ENCODE measurements around the gene PHLPP2. TPM values are rescaled to one million over a fixed set of nuclear protein-coding genes. Genes with fewer than 3 reads are reported as not detected.

Gene PHLPP2
- total RNA-seq, 3 donors from 2014 or later (not counting 1 experiment from before 2014, with no cell fraction given): 6.4 to 9.8 (median 9.2) TPM

DNA sequence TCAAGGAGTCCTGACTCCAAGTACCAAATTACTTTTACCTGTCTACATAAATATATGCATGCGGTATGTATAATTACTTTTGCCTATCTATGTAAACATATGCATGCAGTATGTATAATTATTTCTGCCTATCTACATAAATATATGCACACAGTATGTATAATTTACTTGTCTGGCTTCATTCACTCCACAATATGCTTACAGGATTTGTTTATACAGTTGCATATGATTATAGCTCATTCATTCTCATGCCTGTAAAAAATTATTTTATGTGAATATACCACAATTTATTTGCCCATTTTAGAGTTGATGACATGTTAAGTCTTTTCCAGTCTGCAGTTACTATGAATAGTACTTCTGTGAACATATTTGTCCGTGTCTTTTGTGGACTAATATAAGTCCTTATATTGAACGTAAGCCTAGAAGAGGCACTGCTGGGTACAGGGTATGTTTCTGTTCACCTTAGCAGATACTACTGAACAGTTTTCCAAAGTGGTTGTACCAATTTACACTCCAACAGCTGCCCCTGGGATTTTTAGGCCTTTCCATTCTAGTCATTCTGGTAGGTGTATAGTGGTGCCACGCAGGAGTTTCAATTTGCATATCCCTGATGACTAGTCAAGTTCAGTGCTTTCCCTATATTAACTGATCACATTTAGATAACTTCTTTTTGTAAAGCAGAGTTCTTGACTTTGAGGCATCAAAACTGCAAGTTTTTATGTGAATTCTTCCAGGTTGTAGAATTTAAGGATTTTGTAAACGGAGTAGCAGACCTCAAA lies 51.5 kb downstream of the PHLPP2 start:
- Mint-ChIP-seq H3K27ac (no peak overlapping the region), H3K4me3 (no peak overlapping the region)
- peaks cover 33% of the 10 kb centered on the region for H3K36me3 ChIP-seq (ENCODE audit: control insufficient read depth, insufficient read depth, low read length)

DNA sequence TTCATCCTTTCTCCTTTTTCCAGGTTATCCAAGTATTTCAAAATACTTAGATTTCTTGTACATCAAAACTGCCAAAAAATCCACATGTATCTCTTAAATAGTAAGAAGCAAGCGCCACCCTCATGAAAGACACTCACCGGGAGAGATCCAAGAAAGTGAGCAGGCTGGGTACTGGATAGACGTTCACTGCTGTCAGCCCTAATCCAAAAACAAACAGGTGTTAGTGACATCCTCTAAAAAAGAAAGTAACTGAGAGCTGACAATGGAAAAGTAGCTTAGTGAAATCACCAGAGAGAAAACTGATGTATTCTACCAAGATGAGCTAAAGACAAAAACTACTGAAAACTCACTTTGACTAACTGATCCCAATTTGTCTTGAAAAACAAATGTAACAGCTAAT lies 52.4 kb downstream of the PHLPP2 start:
- H3K4me1 Mint-ChIP-seq: no peaks in the 10 kb centered on the region
- H3K9me3 Mint-ChIP-seq: no peaks in the 10 kb centered on the region
- TF ChIP-seq, protein P1, sequence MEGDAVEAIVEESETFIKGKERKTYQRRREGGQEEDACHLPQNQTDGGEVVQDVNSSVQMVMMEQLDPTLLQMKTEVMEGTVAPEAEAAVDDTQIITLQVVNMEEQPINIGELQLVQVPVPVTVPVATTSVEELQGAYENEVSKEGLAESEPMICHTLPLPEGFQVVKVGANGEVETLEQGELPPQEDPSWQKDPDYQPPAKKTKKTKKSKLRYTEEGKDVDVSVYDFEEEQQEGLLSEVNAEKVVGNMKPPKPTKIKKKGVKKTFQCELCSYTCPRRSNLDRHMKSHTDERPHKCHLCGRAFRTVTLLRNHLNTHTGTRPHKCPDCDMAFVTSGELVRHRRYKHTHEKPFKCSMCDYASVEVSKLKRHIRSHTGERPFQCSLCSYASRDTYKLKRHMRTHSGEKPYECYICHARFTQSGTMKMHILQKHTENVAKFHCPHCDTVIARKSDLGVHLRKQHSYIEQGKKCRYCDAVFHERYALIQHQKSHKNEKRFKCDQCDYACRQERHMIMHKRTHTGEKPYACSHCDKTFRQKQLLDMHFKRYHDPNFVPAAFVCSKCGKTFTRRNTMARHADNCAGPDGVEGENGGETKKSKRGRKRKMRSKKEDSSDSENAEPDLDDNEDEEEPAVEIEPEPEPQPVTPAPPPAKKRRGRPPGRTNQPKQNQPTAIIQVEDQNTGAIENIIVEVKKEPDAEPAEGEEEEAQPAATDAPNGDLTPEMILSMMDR (IDR thresholded peaks at IDR 0.05): no peak
- intact Hi-C loops (cut with micrococcal nuclease): no loop called here
- H3K4me1 ChIP-seq (ENCODE audit: control insufficient read depth, insufficient read depth, low read length): no peaks in the 10 kb centered on the region
- no peak overlapping the region for H3K4me3 Mint-ChIP-seq
- H3K27me3 ChIP-seq (ENCODE audit: control insufficient read depth, insufficient read depth, low read length): no peaks in the 10 kb centered on the region
- H3K9me3 ChIP-seq (ENCODE audit: control insufficient read depth, insufficient read depth, low read length): no peaks in the 10 kb centered on the region
- peaks cover 10% of the 10 kb centered on the region for H3K36me3 Mint-ChIP-seq
- H3K27ac ChIP-seq (ENCODE audit: low read length): no peak overlapping the region
- WGBS (ENCODE audit: insufficient coverage): 92% methylated on average over 3 of the region's 3 CpGs
- H3K27ac Mint-ChIP-seq: no peak overlapping the region
- H3K36me3 ChIP-seq (ENCODE audit: control insufficient read depth, insufficient read depth, low read length): peaks cover 39% of the 10 kb centered on the region
- DNase-seq (no peak), ATAC-seq (no peak)
- no peaks in the 10 kb centered on the region for H3K27me3 Mint-ChIP-seq (ENCODE audit: low read depth in 2 of 2)
- H3K4me3 ChIP-seq (ENCODE audit: low read length): no peak overlapping the region

More for the DNA sequence above, 51.5 kb downstream of the PHLPP2 start:
- no peak for ATAC-seq
- intact Hi-C loops (cut with micrococcal nuclease): no loop called here
- H3K4me3 ChIP-seq (ENCODE audit: low read length): no peak overlapping the region
- Mint-ChIP-seq H3K27me3 (ENCODE audit: low read depth in 2 of 2) (no peaks in the 10 kb centered on the region), H3K9me3 (no peaks in the 10 kb centered on the region), H3K4me1 (no peaks in the 10 kb centered on the region), H3K36me3 (peaks cover 10% of the 10 kb centered on the region)
- H3K9me3 ChIP-seq (ENCODE audit: control insufficient read depth, insufficient read depth, low read length): no peaks in the 10 kb centered on the region
- H3K27ac ChIP-seq (ENCODE audit: low read length): no peak overlapping the region
- DNase-seq: no peak
- WGBS (ENCODE audit: insufficient coverage): 94% methylated on average over 2 of the region's 5 CpGs
- no peaks in the 10 kb centered on the region for H3K4me1 ChIP-seq (ENCODE audit: control insufficient read depth, insufficient read depth, low read length)
- TF ChIP-seq, protein P1 (IDR thresholded peaks at IDR 0.05): no peak
- H3K27me3 ChIP-seq (ENCODE audit: control insufficient read depth, insufficient read depth, low read length): no peaks in the 10 kb centered on the region

DNA sequence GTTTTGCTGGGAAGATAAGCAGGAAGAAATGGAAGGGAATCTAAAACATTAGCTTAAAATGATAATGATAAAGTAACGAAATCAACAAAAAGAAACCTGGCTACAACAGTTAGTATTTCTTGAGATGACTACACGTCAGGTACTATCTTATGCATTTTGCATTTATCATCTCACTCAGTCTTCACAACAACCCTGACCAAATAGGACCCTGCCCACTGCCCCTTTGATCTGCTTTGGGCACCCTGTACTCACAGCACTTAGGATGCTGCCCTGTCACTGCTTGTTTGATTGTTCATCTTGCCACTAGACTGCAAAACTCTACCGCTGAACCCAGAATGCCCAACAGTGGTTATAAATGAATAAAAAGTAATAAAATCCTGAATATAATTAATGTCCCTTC lies 53.3 kb downstream of the PHLPP2 start:
- TF ChIP-seq, protein P1 (IDR thresholded peaks at IDR 0.05): no peak
- Mint-ChIP-seq H3K9me3 (no peaks in the 10 kb centered on the region), H3K27me3 (ENCODE audit: low read depth in 2 of 2) (no peaks in the 10 kb centered on the region), H3K4me3 (no peak overlapping the region), H3K27ac (no peak overlapping the region), H3K4me1 (no peaks in the 10 kb centered on the region), H3K36me3 (peaks cover 10% of the 10 kb centered on the region)
- no peak for ATAC-seq
- DNase-seq: no peak
- 88% methylated on average over 2 of the region's 3 CpGs for WGBS (ENCODE audit: insufficient coverage)
- H3K9me3 ChIP-seq (ENCODE audit: control insufficient read depth, insufficient read depth, low read length): no peaks in the 10 kb centered on the region
- no peaks in the 10 kb centered on the region for H3K4me1 ChIP-seq (ENCODE audit: control insufficient read depth, insufficient read depth, low read length)
- peaks cover 41% of the 10 kb centered on the region for H3K36me3 ChIP-seq (ENCODE audit: control insufficient read depth, insufficient read depth, low read length)
- intact Hi-C loops (cut with micrococcal nuclease): no loop called here
- H3K27ac ChIP-seq (ENCODE audit: low read length): no peak overlapping the region
- no peaks in the 10 kb centered on the region for H3K27me3 ChIP-seq (ENCODE audit: control insufficient read depth, insufficient read depth, low read length)
- H3K4me3 ChIP-seq (ENCODE audit: low read length): no peak overlapping the region

DNA sequence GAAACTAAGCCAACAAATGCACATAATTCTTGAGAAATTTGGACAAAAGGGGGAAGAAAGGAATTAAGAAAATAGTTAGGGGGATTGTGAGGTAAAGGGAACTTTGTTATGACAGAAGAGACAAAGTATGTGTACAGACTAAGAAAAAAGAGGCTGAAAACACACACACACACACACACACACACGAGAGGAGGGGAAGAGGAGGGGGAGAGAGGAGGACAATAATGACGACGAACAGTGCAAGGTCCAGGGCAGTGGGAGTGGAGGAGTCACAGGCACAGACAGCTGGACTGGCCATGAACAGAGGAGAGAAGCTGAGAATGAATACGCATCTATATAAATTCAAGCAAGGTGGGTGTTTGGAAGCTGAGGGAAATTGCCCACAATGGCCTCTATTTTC lies 54.0 kb downstream of the PHLPP2 start:
- intact Hi-C loops (cut with micrococcal nuclease): no loop called here
- Histone ChIP-seq H3K27me3 (ENCODE audit: control insufficient read depth, insufficient read depth, low read length) (no peaks in the 10 kb centered on the region), H3K4me3 (ENCODE audit: low read length) (no peak overlapping the region), H3K4me1 (ENCODE audit: control insufficient read depth, insufficient read depth, low read length) (no peaks in the 10 kb centered on the region), H3K36me3 (ENCODE audit: control insufficient read depth, insufficient read depth, low read length) (peaks cover 37% of the 10 kb centered on the region), H3K27ac (ENCODE audit: low read length) (no peak overlapping the region), H3K9me3 (ENCODE audit: control insufficient read depth, insufficient read depth, low read length) (no peaks in the 10 kb centered on the region)
- no peak overlapping the region for H3K27ac Mint-ChIP-seq
- TF ChIP-seq, protein P1 (IDR thresholded peaks at IDR 0.05): no peak
- DNase-seq (no peak), ATAC-seq (no peak)
- no peaks in the 10 kb centered on the region for H3K9me3 Mint-ChIP-seq
- no peaks in the 10 kb centered on the region for H3K27me3 Mint-ChIP-seq (ENCODE audit: low read depth in 2 of 2)
- no peaks in the 10 kb centered on the region for H3K4me1 Mint-ChIP-seq
- peaks cover 10% of the 10 kb centered on the region for H3K36me3 Mint-ChIP-seq
- H3K4me3 Mint-ChIP-seq: no peak overlapping the region
- whole genome bisulfite sequencing (ENCODE audit: insufficient coverage): 93% methylated on average over 3 of the region's 4 CpGs

All from natural killer cell (primary cell).